ENCODE measurements around the gene OSBPL5. TPM values are rescaled to one million over a fixed set of nuclear protein-coding genes. Genes with fewer than 3 reads are reported as not detected.

Gene OSBPL5
- polyA plus RNA-seq, 2 of the 4 experiments (the other 2 are of a cell fraction): 1.6 to 4.6 TPM

DNA sequence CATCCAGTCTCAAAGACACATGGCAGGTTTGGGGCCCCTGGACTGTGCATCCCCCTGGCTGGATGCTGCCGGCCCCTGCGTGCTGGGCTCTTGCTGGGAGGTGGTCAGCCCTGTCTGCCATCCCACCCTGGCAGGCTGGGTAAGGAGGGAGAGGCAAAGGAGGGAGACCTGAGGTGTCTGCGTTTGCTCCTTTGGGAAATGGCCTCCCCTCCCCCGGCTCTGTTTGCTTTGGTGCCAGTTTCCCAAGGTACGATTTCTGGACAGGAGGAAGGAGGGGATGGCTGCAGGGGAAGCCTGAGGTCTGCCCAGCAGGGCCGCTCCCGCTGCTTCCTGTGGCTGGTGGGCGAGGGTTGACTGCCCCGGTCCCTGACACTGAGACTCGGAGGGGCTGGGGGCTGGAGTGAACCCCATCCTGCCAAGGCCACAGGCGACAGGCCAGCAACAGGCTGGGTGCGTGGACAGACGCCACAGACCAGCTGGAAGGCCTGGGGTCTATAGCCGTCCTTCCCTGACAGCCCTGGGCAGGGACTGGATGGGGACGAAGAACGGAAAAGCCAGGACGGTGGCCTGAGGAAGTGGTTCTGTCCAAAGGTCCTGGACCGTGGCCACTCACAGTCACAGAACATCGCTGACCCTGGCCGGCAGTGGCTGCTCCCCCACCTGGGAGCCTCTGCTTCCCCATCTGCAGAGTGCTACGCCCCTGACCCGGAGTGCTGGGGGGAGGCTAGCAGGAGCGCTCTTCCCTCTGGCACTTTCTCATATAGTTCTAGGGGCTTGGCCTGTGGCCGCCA, 38.0 kb downstream of the OSBPL5 start:
- Histone ChIP-seq H3K27ac (no peak overlapping the region; a peak in 1 of 6 replicates), H3K4me2 (no peak overlapping the region)

DNA sequence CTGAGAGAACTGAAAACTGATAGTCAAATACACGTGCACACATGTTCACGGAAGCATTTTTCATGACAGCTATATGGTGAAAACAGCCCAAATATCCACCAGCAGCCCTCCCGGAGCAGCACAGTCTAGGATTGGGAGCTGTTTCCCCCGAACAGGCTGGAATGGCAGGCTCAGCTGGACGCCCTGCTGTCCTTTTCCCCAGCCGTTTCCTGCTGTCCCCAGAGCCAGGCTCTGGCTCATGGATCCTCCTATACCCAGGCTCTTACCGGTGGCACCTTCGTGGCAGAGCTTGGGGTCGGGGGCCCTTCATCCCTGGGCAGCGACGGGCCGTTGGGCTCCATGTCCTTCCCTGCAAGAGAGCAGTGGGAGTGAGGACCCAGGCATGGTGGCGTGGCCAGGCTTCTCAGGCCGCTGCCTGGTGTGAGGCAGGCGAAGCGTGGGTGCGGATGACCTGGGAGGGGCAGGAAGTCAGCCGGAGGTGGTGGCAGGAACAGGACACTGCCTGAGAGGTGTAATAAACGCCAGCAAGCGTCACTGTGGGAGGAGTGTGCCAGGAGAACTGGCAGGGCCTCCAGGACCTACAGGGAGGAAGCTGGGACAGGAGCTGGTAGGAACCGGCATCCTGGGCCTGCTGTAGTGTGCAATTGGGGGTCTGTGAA, 38.8 kb downstream of the OSBPL5 start:
- WGBS (ENCODE audit: missing lambda C conversion rate): 89% methylated on average over 21 of the region's 21 CpGs
- ChIA-PET CTCF (interaction anchor here (4.1 kb wide), 1 partner anchor 35 kb away, joined by 17 read pairs; no protein-coding TSS in a partner anchor), POLR2A (interaction anchor here (0.7 kb wide), 1 partner anchor 18 kb away, joined by 3 read pairs; no protein-coding TSS in a partner anchor)
- no peak for FAIRE-seq
- Histone ChIP-seq H3K9me3 (no peaks in the 10 kb centered on the region), H3K4me3 (no peak overlapping the region), H3K27ac (no peak overlapping the region; a peak in 1 of 6 replicates), H3K4me1 (peaks cover 15% of the 10 kb centered on the region), H3K4me2 (no peak overlapping the region)
- TF ChIP-seq EHF (CRISPR knock-in tag; IDR thresholded peaks at IDR 0.05) (no peak), PHF8 (IDR thresholded peaks at IDR 0.05; ENCODE audit: borderline replicate concordance, low read depth) (no peak), MAFK (IDR thresholded peaks at IDR 0.05; ENCODE audit: partially characterized antibody) (no peak), RFX5 (IDR thresholded peaks at IDR 0.05) (no peak)
- no peak for DNase-seq (ENCODE audit: low read depth in 1 of 2, low spot score in 1 of 2)
- no peak for ATAC-seq

More for the DNA sequence above, 38.0 kb downstream of the OSBPL5 start:
- Histone ChIP-seq H3K4me3 (no peak overlapping the region), H3K4me1 (peaks cover 15% of the 10 kb centered on the region), H3K9me3 (no peaks in the 10 kb centered on the region)
- FAIRE-seq (no peak), ATAC-seq (no peak), DNase-seq (ENCODE audit: low read depth in 1 of 2, low spot score in 1 of 2) (no peak)
- TF ChIP-seq, protein P1, sequence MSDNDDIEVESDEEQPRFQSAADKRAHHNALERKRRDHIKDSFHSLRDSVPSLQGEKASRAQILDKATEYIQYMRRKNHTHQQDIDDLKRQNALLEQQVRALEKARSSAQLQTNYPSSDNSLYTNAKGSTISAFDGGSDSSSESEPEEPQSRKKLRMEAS (IDR thresholded peaks at IDR 0.05): no peak
- TF ChIP-seq RCOR1 (IDR thresholded peaks at IDR 0.05; ENCODE audit: low read depth, low read length): no peak
- TF ChIP-seq EP300 (IDR thresholded peaks at IDR 0.05): no peak
- no peak for TF ChIP-seq SREBF2 (IDR thresholded peaks at IDR 0.05)
- TF ChIP-seq JUNB (IDR thresholded peaks at IDR 0.05): no peak
- TF ChIP-seq, protein P2, sequence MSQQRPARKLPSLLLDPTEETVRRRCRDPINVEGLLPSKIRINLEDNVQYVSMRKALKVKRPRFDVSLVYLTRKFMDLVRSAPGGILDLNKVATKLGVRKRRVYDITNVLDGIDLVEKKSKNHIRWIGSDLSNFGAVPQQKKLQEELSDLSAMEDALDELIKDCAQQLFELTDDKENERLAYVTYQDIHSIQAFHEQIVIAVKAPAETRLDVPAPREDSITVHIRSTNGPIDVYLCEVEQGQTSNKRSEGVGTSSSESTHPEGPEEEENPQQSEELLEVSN (IDR thresholded peaks at IDR 0.05; ENCODE audit: borderline replicate concordance, low read depth): no peak
- TF ChIP-seq TFCP2L1 (CRISPR knock-in tag; IDR thresholded peaks at IDR 0.05): no peak
- TF ChIP-seq USF2 (IDR thresholded peaks at IDR 0.05): no peak
- no peak for TF ChIP-seq CBX2 (IDR thresholded peaks at IDR 0.05; ENCODE audit: borderline replicate concordance, low read depth)
- no peak for TF ChIP-seq KDM1A (IDR thresholded peaks at IDR 0.05; ENCODE audit: low read depth)
- no peak for TF ChIP-seq PBX3 (IDR thresholded peaks at IDR 0.05)
- TF ChIP-seq CHD2 (IDR thresholded peaks at IDR 0.05; ENCODE audit: low read length, partially characterized antibody): no peak
- no peak for TF ChIP-seq KDM5A (IDR thresholded peaks at IDR 0.05)
- no peak for TF ChIP-seq MAFK (IDR thresholded peaks at IDR 0.05; ENCODE audit: partially characterized antibody)
- no peak for TF ChIP-seq MAZ (IDR thresholded peaks at IDR 0.05; ENCODE audit: borderline replicate concordance, low read depth, low read length)
- no peak for TF ChIP-seq POLR2AphosphoS2 (conservative IDR thresholded peaks at IDR 0.05; ENCODE audit: low read length)
- TF ChIP-seq HOXB5 (CRISPR knock-in tag; IDR thresholded peaks at IDR 0.05): no peak
- TF ChIP-seq SMC3 (IDR thresholded peaks at IDR 0.05): no peak
- no peak for TF ChIP-seq ZFP36 (IDR thresholded peaks at IDR 0.05; ENCODE audit: borderline replicate concordance, partially characterized antibody)
- CTCF ChIA-PET: no interaction called here
- POLR2A ChIA-PET: no interaction called here
- WGBS (ENCODE audit: missing lambda C conversion rate): 88% methylated on average over 23 of the region's 24 CpGs
